GM12878 (cell line): ENCODE measurements around the gene HAO2.

Source experiments
- CHD2 ChIP-seq: IDR thresholded peaks from 2 replicates; pipeline ENCODE4 v1.6.1; 2011; ENCODE audit warnings: low read depth, low read length, improper control_type of control experiment, borderline replicate concordance
- CHD4 ChIP-seq: fragments of 200-600 bp; sonication (generic); IDR thresholded peaks from 2 replicates; pipeline ENCODE4 v1.6.1; 2016; ENCODE audit warnings: mild to moderate bottlenecking
- CREB1 ChIP-seq: IDR thresholded peaks from 2 replicates; pipeline ENCODE4 v1.6.1; 2012; ENCODE audit warnings: low read depth, mild to moderate bottlenecking, inconsistent platforms
- CREM ChIP-seq: IDR thresholded peaks from 2 replicates; pipeline ENCODE4 v1.6.1; 2014; ENCODE audit warnings: antibody characterized with exemption, low read depth
- YY1 ChIP-seq: IDR thresholded peaks from 2 replicates; pipeline ENCODE4 v1.6.1; 2011; ENCODE audit warnings: low read depth, mild to moderate bottlenecking, low read length
- ZBTB33 ChIP-seq: fragments of 450-650 bp; IDR thresholded peaks from 2 replicates; pipeline ENCODE4 v1.6.1; 2017; ENCODE audit warnings: mild to moderate bottlenecking
- ZNF687 ChIP-seq: fragments of 450-650 bp; IDR thresholded peaks from 2 replicates; pipeline ENCODE4 v1.6.1; 2017; ENCODE audit warnings: mild to moderate bottlenecking, moderate library complexity
- TF ChIP-seq, protein P1 (sequence below), 3 experiments: IDR thresholded peaks in 2 of 3; conservative IDR thresholded peaks in 1 of 3; 2 replicates each; pipeline ENCODE4 v1.5.1; 2011; ENCODE audit warnings: low read depth in 3 of 3, low read length in 3 of 3, mild to moderate bottlenecking in 3 of 3, control low read depth in 2 of 3, moderate library complexity in 2 of 3, inconsistent platforms in 1 of 3, mixed read lengths in 1 of 3; ENCODE audit not compliant: control insufficient read depth in 2 of 3, insufficient read depth in 1 of 3; ENCODE audit errors: extremely low read depth in 1 of 3

GRCh38 chr1:119327450-119328155 is 41.0 kb upstream of the HAO2 start:
- no peak for TF ChIP-seq CREM
- TF ChIP-seq, protein P1, sequence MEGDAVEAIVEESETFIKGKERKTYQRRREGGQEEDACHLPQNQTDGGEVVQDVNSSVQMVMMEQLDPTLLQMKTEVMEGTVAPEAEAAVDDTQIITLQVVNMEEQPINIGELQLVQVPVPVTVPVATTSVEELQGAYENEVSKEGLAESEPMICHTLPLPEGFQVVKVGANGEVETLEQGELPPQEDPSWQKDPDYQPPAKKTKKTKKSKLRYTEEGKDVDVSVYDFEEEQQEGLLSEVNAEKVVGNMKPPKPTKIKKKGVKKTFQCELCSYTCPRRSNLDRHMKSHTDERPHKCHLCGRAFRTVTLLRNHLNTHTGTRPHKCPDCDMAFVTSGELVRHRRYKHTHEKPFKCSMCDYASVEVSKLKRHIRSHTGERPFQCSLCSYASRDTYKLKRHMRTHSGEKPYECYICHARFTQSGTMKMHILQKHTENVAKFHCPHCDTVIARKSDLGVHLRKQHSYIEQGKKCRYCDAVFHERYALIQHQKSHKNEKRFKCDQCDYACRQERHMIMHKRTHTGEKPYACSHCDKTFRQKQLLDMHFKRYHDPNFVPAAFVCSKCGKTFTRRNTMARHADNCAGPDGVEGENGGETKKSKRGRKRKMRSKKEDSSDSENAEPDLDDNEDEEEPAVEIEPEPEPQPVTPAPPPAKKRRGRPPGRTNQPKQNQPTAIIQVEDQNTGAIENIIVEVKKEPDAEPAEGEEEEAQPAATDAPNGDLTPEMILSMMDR (IDR thresholded peaks at IDR 0.05 in 2 of 3, conservative IDR thresholded peaks at IDR 0.05 in 1 of 3; ENCODE audit: control insufficient read depth in 2 of 3, extremely low read depth in 1 of 3, insufficient read depth in 1 of 3, low read depth in 3 of 3, low read length in 3 of 3) = peak; percentile 39 to 60 (median 46)
- no peak for TF ChIP-seq CREB1
- no peak for TF ChIP-seq CHD4
- TF ChIP-seq YY1 = no peak
- 0 out of 2 replicates have a peak, but pooled peaks have one; percentile 43 for TF ChIP-seq ZNF687
- no peak for TF ChIP-seq CHD2
- no peak for TF ChIP-seq ZBTB33
